ENCODE measurements around the gene COL5A2.

COL5A2 gene

DNA sequence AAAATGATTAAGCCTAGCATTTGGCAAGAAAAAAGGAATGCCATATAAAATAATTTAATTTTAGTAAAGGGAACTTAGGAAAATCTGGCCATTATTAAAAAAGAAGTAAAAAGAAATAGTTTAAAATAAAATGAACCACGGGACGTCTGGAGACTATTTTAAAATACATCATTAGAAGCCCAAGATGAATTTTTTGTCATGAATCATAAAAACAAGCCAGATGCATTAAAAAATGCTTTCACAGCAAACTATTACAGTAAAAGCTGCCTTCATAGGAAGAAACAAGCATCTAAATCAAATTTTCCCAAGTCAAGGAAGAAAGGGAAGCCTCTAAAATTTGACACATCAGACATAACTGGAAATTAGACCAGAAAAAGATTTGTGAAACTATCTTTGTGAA is 33.0 kb downstream of the COL5A2 start:
- DNase-seq, result no peak

DNA sequence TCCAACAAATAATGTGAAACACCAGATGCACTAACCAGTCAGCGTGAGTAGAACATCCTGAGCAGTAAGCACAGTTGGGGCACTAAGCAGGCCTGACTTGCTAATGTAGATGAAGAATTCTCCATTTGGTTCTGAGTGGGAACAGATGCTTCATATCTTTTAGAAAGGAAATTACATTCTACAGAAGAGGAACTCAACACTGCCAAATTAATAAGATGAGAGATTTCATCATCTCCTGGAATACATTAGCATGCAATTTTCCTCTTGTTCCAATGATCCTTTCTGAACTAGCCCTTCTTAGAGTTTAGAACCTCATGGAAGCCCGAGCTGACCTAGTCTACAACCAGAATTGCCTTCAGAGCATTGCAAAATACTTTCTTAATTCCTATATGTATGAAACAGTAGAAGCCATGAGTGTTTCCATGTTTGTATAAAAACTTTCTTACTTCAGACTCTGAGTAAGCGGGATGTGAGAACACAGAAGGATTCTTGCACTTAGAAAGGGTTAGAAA is 34.8 kb downstream of the COL5A2 start:
- DNase-seq, result no peak

DNA sequence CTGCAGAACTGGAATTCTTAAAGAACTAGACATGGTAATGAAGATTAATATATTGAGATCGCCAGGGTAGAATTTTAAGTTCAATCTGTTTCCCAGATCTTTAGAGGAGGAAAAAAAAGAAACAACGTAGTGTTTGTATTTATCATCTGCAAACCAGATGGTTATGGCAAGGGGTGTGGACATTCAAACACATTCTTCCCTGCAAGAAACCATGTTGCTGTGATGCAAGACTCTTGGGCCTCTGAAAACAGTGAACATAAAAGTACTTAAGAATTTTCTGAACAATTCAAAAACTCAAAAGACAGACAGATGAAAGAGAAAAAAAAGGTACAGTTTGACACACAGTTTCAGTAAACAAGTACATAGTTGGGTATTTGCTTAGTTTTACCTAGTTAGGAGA is 35.6 kb downstream of the COL5A2 start:
- DNase-seq, result no peak

DNA sequence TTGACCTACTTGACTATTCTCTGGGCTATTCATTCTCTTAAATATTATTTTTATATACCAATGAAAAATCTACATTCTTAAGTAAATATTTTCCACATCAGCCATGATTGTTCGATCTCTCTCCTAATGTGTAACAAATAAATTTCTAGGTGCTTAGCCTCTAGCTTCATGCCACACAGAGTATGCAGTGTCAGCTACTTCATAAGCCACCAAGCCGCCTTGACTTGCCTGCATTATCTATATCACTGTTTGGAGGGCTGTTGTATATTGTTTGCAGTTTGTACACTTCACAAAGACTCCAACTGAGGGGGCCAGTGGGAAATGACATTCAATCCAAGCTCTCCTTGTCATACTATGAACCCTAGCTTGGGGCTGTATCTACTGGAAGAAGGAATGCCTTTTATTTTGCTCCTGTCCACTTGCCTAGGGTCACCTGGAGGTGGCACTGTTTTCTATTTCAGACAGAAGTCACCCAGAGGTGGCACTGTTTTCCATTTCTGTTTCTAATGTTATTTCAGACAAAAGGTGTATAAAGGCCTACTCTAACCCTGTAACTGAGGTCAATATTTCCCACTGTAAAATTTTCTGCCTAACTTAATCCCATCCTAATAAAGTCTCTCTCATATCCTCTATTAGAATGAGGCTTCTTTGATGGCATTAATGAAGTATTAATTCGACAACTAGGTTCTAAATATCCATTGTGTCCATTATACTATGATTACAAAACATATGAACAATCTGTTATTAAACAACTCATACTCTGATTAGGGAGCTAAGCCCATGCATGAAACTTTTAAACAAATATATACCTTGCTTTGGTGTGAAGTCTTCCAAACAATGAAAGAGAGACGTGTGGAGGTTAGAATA is 36.4 kb downstream of the COL5A2 start:
- no peak for DNase-seq

DNA sequence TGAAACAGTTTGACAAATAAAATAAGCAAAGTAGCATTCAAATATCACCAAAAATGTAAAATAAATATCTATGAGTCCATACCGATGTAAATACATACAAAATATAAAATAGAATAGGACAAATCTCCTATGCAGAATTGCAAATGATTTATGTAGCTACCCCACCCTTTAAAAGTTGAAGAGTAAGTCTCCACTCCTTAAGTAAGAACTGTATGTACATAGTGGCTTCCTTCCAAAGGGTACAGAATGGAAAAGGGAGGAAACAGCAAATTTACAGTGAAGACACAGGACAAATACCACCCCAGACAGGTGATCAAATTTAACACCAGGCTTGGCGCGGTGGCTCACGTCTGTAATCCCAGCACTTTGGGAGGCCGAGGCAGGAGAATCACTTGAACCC is 40.8 kb downstream of the COL5A2 start:
- DNase-seq, result no peak

DNA sequence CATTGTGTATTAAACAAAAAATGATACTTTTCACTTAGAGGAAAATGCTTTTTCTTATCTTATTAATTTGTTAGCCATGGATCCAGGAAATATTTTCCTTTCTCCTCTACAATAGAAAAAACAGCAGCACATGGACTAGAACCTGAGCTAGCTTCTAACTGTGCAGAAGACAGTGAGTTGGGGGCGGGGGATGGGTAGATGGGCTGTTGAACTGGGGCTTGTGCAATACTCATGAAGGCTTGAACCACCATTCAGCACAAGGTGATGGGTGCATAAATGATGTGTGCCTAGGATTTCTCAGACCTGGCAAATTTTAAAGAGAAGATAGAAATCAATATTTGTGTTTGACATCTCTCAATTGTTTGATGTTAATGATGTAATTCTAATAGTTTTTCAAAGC is 42.0 kb downstream of the COL5A2 start:
- no peak for DNase-seq

DNA sequence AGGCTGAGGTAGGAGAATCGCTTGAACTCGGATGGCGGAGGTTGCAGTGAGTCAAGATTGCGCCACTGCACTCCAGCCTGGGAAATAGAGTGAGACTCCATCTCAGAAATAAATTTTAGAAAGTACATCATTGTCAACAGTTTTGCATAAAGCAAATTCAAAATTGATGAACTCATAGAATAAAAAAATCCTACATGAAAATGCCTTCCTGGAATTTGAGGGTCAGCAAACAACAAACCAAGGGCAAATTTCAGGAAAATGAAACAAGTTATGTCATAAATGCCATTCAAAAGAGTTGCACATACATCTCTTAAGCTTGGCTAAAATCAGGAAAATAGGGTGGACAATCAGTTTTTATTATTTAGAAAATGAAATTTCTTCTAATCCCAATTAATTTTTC is 45.1 kb downstream of the COL5A2 start:
- no peak for DNase-seq

DNA sequence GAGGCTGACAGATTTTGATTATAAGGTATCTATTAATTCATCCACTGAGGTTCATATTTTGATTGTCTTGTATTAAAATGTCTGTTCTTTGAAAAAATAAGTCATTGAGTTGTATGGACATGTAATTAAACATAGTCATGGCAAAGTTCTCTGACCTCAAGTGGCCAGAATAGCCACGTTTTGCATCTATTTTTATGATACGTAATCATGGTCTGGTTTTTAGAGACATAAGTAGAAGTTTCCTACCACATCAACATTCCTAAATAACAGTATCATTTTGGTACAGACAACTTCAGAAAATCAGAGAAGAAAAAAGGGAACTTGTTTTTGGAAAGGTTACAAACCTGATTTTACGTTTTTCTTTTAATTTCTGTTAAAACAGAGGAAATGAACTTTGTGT is 47.6 kb downstream of the COL5A2 start:
- no peak for DNase-seq

DNA sequence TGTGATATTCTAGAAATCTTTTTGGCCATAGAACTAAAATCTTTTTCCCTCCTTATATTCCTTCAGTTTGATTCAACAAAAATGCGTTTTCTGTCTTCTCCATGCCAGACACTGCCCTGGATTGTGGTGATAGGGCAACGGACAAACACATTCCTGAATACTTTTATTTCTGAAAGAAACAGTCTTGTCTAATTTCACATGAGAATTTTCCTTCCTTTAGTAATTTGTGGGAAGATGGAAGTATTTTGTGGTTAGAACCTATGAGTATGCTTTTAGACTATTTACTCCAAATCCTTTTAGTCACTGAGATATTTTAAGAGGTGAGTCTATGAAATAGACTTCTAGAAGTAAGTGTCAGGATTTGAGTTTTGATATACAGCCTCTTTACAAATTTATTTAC is 49.6 kb downstream of the COL5A2 start:
- no peak for DNase-seq

DNA sequence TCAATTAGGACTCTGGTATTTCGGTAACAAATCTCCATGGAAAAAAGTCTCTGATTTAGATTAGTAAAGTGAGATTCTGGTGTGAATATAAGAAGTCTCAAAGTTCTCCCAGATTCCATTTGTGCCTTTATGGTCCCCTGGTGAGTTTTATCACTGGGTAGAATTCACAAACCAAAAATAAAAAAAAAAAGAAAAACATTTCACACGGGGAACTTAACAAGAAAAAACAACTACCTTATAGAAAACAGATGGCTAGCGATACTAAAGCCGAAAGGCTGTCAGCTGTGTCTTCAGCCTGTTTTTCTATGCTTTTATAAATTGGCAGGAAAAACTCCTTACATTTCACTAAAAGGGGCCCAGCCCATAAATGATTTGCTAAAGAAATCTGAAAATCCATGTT is 50.6 kb downstream of the COL5A2 start:
- DNase-seq, result no peak

DNA sequence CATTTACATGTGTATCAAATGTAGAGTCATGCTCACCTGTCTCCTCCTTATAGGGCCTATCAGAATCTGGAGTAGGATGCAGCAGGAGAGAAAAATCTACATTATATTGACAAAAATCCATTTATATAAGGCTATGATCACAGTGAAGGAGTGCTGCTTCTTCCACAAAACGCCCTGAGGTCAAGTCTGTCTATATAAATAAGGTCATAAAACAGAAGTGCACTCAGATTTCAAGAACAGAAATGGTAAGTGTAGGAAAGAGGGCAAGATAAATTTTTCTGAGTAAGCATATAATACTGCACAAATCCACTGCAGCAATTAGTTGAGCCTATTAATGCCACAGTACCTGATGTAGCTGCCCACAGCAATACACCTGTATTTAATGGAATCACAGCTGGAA is 51.8 kb downstream of the COL5A2 start:
- no peak for DNase-seq

DNA sequence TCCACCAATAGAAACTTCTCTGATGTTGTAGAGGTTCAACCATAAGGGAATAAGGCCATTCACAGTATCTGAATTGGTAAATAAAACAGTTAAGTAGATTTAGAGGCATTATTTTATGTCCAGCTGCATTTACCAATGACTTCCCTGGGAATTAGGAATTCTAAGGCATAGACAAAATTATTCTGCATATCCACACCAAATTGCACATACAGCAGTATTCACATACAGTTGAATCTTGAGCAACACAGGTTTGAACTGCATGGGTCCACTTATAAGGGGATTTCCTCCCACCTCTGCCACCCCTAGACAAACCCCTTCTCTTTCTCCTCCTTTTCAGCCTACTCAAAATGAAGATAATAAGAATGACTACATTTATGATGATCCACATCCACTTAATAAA is 54.4 kb downstream of the COL5A2 start:
- no peak for DNase-seq

DNA sequence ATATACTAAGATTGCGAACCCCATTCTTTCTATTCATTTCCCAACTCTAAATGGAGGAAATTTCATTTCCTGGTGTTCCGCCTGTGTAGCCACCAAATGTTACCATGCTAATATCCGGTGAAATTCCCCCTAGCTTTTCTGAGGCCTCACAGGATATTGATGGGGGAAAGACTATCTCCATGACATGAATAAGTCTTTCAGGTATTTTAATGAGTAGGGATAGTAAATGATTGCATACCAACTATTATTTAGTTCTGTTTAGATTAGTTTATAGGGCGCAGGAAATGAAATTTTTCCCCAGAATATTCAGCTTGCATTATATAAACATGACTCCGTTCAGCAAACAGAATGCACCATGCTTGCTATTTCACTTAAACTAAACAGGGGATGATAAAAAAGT is 55.4 kb downstream of the COL5A2 start:
- DNase-seq, result no peak

DNA sequence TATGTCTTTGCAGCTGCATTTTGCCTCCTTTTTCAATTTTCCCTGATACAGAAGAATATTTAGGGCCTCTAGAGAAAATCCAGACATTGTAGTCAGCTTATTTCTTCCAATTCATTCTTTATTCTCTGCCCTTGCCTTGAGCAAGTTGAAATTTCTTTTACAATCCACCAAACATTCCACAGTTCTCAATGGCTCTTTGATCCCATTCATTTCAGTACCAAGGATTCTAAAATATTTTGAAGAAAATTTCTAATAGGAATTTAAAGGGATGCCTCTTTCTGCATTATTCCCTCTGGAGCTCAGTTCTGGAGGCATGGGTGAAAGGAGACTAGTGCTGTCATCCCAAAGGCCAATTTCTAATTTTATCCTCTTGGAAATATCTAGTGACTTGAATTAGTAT is 61.2 kb downstream of the COL5A2 start:
- DNase-seq, result no peak

DNA sequence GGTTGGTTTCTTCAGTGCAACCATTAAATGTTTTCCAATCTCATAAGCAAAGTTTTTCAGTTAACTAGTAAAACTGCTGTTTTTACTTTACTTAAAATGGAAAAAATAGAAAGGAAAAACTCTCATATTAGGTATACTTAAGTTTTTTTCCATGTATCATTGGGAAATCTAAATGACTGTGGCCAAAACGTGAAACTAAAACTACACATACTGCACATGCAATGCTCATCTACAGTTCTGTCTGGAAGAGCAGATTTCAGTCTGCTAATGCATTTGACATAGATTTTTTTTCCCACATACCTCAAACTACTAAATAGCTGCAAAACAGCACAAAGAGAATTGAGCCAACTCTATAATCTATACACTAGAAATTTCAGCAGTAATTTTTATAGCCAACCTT is 62.6 kb downstream of the COL5A2 start:
- no peak for DNase-seq

DNA sequence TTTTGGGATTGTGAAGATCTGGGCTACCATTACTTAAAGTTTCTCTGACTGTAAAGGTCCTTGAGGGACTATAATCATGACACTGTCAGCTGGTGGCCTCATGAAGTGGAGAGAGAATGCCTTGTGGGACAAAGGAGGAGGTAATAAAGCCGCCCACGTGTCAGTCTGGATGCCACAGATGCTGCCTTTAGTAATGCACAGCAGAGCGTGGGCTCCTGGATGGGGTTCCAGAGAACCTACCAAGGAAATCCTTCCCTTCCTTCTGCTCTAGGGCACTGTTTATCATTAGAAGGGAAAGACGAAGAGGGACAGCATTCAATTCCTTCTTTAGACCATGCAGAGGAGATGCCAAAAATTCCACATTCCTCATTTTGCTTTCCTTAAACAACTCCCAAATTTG is 63.5 kb downstream of the COL5A2 start:
- no peak for DNase-seq

DNA sequence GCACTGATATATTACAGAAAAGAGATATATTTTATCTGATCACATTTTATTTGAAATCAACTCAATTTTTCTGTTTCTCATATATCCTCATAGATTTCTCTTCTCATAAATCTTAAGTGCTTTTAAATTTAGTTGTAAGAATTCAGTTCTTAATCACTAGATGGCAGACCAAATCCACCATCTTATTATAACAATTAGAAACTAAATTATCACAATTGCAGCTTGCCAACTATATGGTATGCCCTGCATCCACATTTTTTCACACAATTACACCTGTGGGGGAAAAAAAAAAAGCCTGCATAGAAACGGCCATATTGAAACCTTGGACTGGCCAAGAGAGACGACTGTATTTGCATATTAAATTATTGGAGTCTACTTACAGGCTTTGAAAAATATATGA is 64.4 kb downstream of the COL5A2 start:
- DNase-seq, result no peak

DNA sequence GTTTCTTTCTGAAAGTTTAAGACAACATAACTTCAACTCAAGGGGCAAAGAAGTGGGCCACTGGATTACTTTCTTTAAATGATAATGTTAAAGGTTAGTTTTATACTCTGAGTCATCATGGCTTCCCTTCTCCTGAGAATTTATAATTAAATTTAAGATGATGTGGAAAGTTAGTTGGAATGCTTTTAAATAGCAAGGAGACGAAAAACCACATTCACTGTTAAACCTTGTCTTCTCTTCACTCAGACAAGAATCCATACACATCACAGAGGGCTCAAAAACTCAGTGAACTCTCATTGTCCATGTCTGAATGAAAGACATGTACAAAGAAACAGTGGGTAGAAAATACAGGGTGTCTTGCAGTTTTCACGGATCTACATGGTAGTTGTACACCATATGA is 65.6 kb downstream of the COL5A2 start:
- DNase-seq, result no peak

DNA sequence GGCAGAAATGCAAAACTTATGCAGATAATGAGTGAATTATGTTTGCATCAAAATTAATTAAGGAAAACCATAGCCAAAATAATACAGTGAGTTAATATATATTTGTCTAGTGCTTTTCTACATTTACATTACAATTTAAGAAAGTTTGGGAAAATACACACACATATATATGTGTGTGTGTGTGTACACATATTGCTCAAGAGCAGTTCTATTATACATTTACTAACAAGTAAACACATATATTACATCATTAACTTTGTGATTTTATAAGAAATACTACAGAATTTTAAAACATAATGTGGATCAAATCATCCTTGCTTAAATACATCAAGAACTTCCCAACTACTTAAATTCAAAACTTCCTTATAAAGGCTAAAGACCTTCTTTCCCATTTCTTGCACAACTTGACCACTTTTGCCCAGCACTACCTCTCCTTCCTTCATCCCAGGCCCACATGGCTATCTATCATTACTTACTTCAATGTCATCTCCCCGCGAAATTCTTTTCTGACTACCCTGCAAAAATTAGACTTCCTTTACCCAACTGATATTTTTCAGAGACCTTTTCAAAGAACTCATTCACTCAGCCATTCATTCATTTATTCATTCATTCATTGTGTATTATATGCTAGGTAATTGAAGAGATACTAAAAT is 68.4 kb downstream of the COL5A2 start:
- DNase-seq, result no peak

DNA sequence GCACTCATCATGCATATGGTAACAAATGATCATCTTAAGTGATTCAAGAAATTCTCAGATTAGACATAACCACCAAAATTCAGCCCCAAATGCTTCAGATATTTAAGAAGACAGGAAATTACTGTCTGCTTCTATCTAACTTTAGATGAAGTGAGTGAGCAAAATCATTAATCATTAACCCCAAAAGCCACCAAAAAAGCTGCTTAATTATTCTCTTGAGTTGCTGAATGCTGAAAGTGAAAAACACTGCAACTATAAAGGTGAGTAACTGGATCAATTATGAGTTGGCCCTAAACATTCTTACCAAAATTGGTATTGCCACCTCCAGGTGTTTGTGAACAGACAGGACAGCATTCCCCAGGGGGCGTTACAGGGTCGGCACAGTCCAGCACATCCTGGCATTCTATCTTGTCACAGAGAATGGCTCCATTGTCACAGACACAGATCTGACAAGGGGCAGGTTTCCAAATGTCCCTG is 69.6 kb downstream of the COL5A2 start:
- DNase-seq, result no peak

DNA sequence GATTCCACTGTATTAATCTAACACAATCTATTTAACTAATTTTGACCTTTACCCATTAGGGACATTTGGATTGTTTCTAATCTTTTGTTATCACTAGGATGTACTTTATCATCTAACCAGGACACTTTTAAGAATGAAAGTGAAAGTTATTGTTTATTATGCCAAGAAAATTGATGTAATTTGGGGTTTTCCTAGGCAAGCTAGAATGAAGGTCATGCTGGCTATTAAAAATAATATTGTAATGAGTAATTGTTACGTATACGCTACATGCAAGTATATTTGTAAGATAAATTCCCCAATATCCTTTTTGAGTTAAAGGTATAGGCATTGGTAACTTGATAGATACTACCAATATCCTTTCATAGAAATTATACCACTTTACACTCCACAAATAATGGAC is 74.6 kb downstream of the COL5A2 start:
- DNase-seq, result no peak

DNA sequence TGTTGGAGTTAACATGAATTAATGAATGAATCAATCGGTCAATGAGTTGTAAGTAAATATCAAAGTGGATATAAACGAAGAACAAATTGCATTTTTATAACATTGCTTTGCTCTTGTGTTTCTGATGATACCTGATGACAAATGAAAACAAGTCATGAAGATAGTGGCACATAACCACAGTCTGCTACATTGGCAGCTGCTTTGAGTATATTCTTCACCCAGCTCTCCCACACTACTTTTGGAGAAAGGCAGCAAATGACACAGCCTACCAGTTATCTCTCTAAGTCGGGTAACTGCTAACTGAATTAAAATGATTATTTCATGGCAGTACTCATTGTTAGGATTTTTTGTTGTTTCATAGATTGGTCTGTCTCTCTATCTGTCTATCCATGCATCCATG is 76.8 kb downstream of the COL5A2 start:
- no peak for DNase-seq

DNA sequence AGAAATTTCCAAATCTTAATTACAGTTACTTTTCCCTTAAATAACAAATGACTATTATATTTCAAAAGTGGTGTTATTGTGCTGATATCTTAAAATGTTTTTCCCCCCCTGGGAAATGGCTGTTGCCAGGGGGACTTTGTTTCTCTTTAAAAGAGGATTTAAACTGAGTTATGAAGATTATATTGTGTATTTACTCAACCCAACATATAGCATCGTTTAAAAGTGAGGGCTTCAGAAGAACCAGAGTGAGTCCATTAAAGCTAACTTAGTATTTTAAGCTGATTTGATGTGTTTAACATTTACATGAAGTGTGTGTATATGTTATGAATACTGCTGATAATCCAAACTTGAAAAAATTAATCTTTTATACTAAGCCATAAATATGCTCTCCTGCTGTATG is 81.6 kb downstream of the COL5A2 start:
- DNase-seq, result no peak

DNA sequence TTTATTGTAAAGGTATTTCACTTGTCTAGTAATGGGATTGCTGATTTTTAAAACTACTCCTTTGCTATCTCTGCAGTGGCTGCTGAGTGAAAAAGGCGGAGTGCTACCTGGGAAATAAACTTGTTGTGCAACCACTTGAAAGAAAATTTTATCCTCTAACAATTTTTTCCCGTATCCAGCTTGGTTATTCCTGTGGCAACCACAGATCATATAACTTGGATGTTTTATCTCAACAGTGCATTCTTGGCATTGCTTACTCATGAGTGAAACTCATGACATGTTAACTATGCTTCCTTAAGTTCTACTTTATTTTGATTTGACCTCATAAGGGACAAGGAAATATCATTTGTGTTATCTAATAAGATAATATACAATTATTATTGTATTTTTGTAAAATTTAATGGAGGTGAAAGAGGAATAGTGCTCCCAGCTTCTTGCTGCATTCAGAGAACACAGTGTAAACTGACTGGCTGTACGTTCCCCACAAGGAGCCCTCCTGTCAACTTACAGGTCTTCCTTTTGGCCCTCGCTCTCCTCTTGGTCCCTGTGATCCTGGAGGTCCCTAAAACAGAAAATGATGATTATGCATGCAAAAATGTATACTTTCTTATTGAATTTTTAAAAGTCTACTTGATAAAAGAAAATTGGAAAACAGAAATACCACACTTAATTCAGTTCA is 82.7 kb downstream of the COL5A2 start:
- DNase-seq, result no peak

Data from NCI-H446 treated with DMSO at 0.1 percent for 48 hours (cell line).